NCI-H2081 treated with DMSO at 0.1 percent for 48 hours (cell line): ENCODE results near the gene IL16.
"Not testable (repeated sequence)": the region's sequence is repeated elsewhere in the genome, so short reads cannot be mapped to it uniquely, and the experiment has no call there.

Experiments used
- DNase-seq: peaks from one replicate; lab custom pipeline; 2025; lab: John Stamatoyannopoulos, UW

IL16 gene

GRCh38 chr15:81313686-81314085 is 117.0 kb downstream of the IL16 start:
- no peak for DNase-seq

DNA sequence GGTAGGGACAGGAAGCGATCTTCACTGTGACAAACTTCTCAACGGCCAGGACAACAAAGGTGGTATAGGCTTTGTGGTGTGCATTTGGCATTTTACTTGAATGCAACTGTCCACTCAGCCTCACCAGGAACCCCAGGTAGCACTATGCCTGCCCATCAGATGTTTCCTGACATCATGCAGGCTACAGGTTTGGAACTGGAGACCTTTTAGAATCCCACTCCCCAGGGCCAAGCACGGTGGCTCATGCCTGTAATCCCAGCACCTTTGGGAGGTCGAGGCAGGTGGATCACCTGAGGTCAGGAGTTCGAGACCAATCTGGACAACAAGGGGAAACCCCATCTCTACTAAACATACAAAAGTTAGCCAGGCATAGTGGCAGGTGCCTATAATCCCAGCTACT is 117.7 kb downstream of the IL16 start:
- DNase-seq, result no peak

DNA sequence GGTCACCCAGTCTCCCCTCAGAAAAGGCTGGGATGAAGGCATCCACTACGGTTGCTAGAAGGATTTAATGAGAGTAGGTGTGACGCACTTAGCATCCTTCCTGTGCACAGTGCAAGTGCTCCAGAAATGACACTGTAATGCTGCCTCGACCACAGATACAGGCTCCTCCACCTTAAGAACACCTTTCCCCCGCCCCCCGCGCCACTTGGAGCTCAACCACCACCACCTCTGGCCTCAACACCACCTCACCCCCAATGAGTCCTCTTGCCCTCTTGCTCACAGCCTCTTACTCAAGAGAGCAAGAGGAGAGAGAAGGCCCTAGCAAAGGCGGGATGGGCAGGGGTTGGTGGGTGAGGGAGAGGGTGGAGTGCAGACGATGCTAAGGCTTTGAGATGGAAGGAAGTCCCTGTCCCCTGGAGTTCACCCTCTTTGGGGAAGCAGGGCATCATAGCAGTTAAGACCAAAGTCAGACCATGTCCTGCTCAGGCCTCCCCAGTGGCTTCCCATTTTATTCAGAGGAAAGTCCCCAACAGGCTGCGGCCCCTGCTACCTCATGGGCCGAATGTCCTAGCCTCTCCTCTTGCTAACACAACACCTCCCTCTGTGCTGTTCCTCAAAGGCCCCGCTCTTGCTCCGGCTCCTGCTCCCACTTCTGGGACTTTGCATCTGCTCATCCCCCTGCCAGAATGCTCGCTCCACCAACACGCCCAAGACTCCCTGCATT is 118.9 kb downstream of the IL16 start:
- DNase-seq, result no peak

DNA sequence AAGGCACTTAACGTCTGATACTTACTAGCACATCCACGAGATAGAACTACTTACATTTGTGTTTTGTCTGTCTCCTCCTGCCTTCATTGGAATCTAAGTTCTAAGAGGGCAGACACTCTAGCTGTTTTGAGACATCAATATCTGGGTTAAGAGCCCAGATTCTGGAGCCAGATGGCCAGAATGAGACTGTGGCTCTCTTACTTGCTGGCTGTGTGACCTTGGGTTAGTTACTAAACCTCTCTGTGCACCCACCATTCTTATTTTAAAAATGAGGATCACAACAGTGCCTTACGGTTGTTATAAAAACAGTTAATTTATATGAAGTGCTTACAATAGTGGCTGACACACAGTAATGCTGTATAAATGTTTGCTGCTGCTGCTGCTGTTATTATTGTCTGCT is 119.6 kb downstream of the IL16 start:
- no peak for DNase-seq

DNA sequence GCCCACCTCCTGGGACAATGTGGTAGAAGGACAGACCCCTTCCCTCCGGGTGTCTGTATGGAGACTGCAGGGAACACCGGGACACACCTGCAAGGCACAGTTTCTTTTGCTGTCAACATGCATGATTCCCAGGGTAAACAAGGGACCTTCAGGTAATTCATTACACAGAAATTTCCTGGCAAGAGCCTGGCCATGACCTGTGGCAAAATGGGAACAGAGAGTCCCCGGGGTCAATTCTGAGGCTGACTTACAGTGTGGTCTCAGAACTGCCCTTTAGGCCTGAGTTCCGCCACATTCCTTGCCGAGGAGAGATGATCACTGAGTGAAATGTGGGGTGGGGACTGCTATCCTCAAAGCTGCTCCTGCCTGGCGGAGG is 121.0 kb downstream of the IL16 start:
- no peak for DNase-seq

DNA sequence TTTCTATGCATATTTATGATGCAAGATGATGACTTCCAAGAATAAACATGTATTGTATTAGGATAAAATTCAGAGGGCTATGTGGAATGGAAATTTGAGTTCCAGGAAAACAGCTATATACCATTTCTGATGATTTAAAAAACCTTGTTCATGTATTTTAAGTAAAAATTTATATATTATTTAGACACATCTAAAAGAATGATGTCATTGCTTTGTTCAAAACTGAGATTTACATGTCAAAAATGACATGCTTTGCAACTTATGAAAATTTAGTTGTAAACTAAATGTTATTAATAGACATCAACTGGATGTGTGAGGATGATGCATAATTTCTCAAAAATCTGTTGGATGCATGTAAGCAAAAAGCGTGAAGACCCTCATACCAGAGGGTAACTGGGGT is 125.0 kb downstream of the IL16 start:
- DNase-seq, result no peak

- DNase-seq, result no peak
Observed at GRCh38 chr15:81322676-81323253, 126.1 kb downstream of the IL16 start.

DNA sequence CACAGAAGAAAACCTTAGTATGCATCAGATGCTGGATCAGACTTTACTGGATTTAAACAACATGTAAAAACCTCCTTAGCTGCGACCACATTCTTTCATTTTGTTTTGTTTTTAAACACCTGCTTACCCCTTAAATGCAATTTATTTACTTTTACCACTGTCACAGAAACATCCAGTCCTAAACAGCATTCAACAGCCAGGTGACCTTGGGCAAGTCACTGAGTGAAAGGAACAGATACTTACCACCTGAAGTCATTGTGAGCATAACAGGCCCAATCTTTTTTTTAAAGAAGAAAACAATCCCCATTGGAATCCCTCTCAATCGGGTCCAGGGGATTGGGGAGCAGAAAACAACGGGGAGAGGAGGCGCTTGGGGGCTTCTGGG is 126.9 kb downstream of the IL16 start:
- DNase-seq, result no peak

DNA sequence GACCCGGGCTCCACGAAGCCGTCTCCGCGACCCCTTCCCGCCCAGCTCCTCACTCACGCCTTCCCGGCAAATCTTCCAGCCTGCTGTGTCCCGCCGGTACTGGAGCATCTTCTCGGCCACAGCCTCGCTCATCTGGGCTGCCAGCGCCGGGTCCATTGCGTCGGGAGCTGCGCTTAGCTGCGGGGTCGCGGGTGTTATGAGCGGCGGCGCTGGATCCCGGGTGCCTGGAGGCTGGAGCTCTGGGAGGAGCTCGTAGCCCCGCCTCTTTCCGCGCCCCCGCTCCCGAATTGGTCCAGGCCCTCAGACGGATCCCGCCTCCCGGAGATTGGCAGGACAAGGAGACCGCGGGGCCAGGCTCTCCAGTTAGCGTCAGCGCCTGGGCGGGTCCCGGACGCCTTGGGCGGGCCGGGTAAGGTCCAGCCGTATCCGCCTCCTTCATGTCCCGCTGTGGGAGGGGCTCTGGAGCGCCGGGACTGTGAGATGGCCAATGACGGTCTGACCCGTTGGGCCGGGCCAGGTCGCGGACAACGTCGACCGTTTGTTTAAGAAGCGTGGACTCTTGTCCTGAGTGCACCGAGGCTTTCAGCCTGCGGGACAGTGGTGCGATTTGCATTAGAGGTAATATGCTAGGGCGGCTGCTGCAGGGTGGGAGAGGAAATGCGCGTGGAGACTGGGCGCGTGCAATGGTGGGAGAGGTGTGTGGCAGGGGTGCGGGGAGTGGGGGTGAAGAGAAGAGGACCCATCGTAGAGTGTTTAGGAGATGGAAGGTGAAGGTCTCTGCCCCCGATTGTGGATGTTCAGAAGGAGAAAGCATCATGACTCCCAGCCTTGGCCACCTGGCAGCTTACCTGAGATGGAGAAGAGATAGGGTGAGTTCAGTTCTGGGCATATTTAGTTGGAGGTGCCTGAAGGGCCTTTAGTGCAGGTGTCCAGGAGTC is 127.5 kb downstream of the IL16 start, which contains the start of gene STARD5:
TSS of gene STARD5 (minus strand) at position 198 of the 938 bp plus-strand sequence. CDS start at position 156, 42 bp downstream.
- peak; percentile 84 for DNase-seq

DNA sequence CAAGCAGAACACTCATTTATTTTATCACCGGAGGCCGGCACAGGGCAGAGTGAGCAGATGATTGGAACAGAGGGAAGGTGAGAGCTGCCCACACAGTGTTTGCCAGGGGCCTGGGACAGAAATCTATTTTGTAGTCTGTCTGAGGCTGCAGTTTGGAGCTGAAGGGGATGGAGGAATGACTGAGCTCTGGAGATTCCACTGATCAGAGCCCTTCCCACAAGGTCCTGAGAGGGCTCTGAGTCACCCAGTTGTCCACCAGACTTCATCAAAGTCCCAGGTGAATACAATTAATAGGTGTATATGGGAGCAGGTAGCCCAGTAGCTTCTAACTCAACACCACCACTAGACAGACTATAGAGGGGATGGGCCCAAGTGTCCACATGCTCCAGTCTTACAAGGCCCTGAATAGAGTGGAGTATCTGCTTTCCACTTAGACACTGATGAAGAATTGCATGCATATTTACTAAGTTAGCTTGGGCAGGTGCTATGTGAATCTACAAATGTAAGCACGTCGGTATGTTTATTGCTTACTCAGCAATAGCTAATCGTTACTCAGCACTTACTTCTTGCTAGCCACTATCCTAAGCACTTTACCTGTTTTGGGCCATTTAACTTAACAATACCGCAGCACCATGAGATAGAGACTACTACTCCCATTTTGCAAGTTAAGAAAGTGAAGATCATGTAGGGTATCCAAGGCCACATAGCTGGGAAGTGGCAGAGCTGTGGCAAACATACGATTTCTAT is 130.0 kb downstream of the IL16 start:
- no peak for DNase-seq

DNA sequence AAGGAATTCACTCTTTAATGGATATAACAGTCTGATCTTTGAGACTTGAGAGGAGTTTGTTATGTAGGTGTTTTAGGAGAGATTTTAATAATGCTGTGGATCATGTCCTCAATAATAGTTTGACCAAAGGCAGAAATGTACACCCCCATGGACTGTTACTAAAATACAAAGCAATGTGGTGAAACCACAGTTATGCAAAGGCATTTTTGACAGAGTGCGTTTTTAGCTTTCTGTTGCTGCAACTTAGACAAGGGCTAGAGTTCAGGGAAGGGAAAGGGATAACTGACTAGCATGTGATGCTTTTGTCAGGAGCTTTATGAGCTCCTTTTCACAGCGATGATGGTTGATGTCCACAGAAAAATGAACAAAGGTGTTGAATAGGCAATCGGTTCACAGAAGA is 130.8 kb downstream of the IL16 start:
- DNase-seq, result no peak

GRCh38 chr15:81329446-81329845 is 132.8 kb downstream of the IL16 start:
- DNase-seq, result no peak

- DNase-seq, result no peak
Observed at GRCh38 chr15:81330366-81331090, 133.8 kb downstream of the IL16 start.

GRCh38 chr15:81331141-81331540 is 134.5 kb downstream of the IL16 start:
- not testable (repeated sequence) for DNase-seq

GRCh38 chr15:81331600-81331999 is 134.9 kb downstream of the IL16 start:
- DNase-seq, result no peak

DNA sequence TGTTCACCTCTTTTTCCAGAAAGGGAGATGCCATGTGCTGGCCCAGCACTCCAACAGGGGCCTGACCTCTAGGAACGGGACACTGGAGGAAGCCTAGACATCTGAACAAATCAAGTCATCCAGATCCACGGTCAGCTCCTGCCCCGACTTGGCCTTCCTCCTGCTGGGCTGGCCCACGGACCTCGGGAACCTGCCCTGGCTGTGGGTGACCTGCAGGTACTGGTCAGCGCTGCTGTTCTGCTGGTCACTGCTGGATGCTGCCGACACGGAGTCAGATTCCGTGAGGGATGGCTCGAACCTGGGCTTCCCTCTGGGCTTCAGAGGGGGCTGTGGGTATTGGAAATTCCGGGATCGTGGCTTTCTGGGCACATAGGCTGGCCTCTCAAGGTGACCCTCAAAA is 135.6 kb downstream of the IL16 start:
- DNase-seq, result no peak

GRCh38 chr15:81333363-81333762 is 136.7 kb downstream of the IL16 start:
- DNase-seq, result no peak

GRCh38 chr15:81334768-81335435 is 138.2 kb downstream of the IL16 start:
- no peak for DNase-seq

GRCh38 chr15:81335631-81336030 is 139.0 kb downstream of the IL16 start:
- DNase-seq, result no peak

GRCh38 chr15:81336568-81336967 is 139.9 kb downstream of the IL16 start:
- DNase-seq, result no peak

DNA sequence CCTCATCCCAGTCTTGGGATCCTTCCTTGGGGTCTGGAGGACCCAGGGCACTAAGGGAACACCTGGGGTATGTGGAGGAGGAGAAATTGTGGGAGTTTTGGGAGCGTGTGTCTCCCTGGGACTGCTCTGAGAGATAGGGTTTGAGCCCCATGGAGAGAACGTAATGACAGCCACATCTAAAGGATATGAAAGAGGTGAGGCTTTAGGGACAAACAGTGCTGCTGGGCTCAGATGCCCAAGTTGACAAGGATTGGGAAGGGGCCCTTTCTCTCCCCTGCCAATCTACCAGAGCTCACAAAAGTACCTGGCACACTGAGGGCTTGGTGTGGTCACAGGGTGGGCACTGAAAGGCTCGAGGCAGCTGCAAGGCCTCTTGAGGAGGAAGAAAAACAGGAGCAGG is 140.6 kb downstream of the IL16 start:
- no peak for DNase-seq
